Activated CD4-positive, alpha-beta memory T cell treated with anti-CD3 and anti-CD28 coated beads for 36 hours (primary cell): Measurements from ENCODE around the gene IGFL4. TPM values are rescaled to one million over a fixed set of nuclear protein-coding genes. Genes with fewer than 3 reads are reported as not detected.

Experiments
- CTCF ChIA-PET: fragments of 350-600 bp; sonication (Branson Sonifier 250); formaldehyde crosslinking; loops from one replicate; lab custom pipeline; 2021; ENCODE audit warnings: antibody characterized with exemption, inconsistent platforms; lab: Charles Lee
- POLR2A ChIA-PET: fragments of 350-600 bp; sonication (Branson Sonifier 250); formaldehyde crosslinking; loops from one replicate; lab custom pipeline; 2021; ENCODE audit warnings: antibody characterized with exemption; lab: Charles Lee
- DNase-seq: peaks from one replicate; pipeline ENCODE4 v3.0.0-alpha.2; 2020
- H3K27ac Mint-ChIP-seq: one replicate; pipeline ENCODE4 v1.8.0; 2021; ENCODE audit warnings: mixed read lengths
- H3K27me3 Mint-ChIP-seq: one replicate; pipeline ENCODE4 v1.8.0; 2021; ENCODE audit warnings: mixed read lengths
- H3K36me3 Mint-ChIP-seq: one replicate; pipeline ENCODE4 v1.8.0; 2021; ENCODE audit warnings: mixed read lengths
- H3K4me1 Mint-ChIP-seq: one replicate; pipeline ENCODE4 v1.8.0; 2021; ENCODE audit warnings: low read depth, mixed read lengths
- H3K4me3 Mint-ChIP-seq: one replicate; pipeline ENCODE4 v1.8.0; 2021; ENCODE audit warnings: mild to moderate bottlenecking, mixed read lengths
- H3K9me3 Mint-ChIP-seq: one replicate; pipeline ENCODE4 v1.8.0; 2021; ENCODE audit warnings: mixed read lengths
- intact Hi-C: fragments of 100-400 bp; cut with micrococcal nuclease; formaldehyde crosslinking; loops from one replicate; pipeline ENCODE4 v1.15.1; 2023
- total RNA-seq, 2 experiments: library from RNA; stranded (reverse); gene quantifications; one replicate each; pipeline ENCODE4 v1.2.3, GENCODE V29; 2021

The IGFL4 gene
- total RNA-seq, 2 experiments from 2014 or later = not detected

DNA sequence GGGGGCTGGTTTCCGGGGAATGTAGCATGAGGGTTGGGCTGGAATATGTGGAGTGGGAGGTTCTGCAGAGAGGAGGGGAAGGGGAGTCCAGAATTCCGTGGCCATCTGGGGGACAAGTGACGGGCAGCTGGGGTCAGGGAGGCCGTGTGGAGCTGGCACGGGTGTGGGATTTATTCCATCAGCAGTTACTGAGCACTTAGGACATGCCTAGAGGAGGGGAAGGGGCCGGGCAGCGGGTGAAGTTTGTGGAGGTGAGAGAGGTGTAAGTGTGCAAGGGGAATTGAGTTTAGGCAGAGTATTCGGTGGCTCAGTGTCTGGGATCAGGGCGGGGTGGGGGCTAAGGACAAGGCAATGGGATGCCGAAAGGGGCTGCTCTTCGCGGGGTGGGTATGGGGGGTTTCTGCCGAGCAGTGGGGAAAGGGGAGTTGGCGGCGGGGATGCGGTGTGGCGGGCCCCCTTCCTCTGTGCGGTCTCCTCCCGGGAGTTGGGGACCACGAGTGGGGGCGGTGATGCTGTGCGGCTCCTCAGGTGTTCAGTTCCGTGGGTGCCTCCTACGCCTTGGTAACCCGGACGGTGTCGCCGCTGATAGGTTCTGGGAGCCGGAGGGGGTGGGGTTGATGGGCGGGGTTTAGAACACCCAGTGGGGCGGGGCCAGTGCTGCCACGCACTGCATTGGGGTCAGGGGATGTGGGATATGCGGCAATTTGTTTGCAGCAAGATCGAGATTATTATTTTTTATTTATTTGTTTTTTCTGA lies 40.1 kb downstream of the IGFL4 start:
- H3K27me3 Mint-ChIP-seq = peaks cover 3% of the 10 kb centered on the region
- H3K9me3 Mint-ChIP-seq = no peaks in the 10 kb centered on the region
- H3K36me3 Mint-ChIP-seq = peaks cover 10% of the 10 kb centered on the region
- POLR2A ChIA-PET = no interaction called here
- CTCF ChIA-PET = interaction anchor here (1.0 kb wide), 1 partner anchor 27 kb away, joined by 3 read pairs; no protein-coding TSS in a partner anchor
- intact Hi-C loops = no loop called here
- no peak overlapping the region for H3K27ac Mint-ChIP-seq
- peaks cover 24% of the 10 kb centered on the region for H3K4me1 Mint-ChIP-seq
- peak; percentile 83 for DNase-seq
- peak overlapping the region; percentile 52 for H3K4me3 Mint-ChIP-seq

DNA sequence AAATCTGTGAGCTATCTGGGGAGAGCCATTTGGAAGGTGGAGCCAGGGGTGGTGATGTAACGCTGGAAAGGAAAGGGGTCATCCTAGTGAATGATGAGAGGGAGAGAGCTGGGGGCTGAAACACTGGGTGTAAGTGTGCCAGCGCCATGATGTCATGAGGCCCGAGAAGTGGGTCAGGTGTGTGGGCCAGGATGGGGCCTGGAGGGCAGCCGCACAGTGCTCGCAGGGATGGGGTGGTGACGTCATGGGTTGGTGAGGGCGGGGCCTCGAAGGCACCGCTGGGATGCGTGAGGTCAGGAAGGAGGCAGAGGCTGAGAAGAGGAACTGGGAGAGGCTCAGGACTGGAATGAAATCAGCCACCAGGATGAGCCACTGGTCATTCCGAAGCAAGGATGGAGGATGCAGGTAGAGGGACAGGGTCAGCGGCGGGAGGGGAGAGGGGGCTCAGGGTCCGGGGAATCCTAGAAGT lies 41.1 kb downstream of the IGFL4 start:
- DNase-seq = peak; percentile 40
- CTCF ChIA-PET = interaction anchor here (1.4 kb wide), 1 partner anchor 17 kb away, joined by 4 read pairs; no protein-coding TSS in a partner anchor
- intact Hi-C loops = no loop called here
- POLR2A ChIA-PET = no interaction called here
- Mint-ChIP-seq H3K4me3 (no peak overlapping the region), H3K36me3 (peaks cover 6% of the 10 kb centered on the region), H3K4me1 (peaks cover 24% of the 10 kb centered on the region), H3K9me3 (no peaks in the 10 kb centered on the region), H3K27me3 (peaks cover 3% of the 10 kb centered on the region), H3K27ac (no peak overlapping the region)

DNA sequence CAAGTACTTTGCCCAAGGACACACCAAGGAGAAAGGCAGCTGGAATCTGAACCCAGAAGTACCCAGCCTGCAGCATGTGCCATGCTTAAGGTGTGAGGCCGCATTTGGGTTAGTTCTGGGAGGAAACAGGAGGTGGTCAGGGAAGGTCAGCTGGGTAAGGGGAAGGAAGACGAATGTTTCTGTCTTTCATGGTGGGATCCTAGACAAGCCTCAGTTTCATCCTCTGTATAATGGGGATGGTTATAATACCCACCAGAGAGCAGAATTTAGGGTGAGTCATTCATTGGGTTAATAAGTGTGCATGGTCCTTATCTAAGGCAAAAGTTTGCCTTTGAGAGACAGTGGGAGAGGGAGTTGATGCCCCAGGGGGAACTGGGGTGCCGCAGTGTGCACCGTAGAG lies 42.0 kb downstream of the IGFL4 start:
- ChIA-PET POLR2A (no interaction called here), CTCF (interaction anchor here (0.9 to 2.0 kb wide), 3 partner anchors 11 to 30 kb away, joined by 4 to 10 read pairs (median 4); no protein-coding TSS in a partner anchor)
- Mint-ChIP-seq H3K36me3 (peaks cover 6% of the 10 kb centered on the region), H3K4me3 (no peak overlapping the region), H3K27me3 (peaks cover 3% of the 10 kb centered on the region), H3K27ac (no peak overlapping the region), H3K9me3 (no peaks in the 10 kb centered on the region), H3K4me1 (peaks cover 26% of the 10 kb centered on the region)
- no peak for DNase-seq
- intact Hi-C loops = no loop called here

DNA sequence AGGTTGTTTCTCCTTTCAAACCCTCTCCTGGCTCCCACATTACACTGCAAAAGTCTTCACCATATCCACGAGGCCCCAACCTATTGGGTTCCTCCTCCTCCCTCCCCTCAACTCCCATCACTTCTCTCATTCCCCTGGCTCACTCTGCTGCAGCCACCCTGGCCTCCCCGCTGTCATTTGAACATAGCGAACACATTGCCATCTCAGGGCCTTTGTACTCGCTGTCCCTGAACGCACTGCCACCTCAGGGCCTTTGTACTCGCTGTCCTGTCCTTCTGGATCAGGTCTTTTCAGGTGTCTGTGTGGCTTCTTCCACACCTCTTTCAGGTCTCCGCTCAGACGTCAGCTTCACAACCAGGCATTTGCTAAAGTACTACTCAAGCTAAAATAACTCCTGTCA lies 43.9 kb downstream of the IGFL4 start:
- Mint-ChIP-seq H3K4me1 (peaks cover 26% of the 10 kb centered on the region), H3K4me3 (no peak overlapping the region), H3K9me3 (no peaks in the 10 kb centered on the region), H3K27me3 (peaks cover 3% of the 10 kb centered on the region), H3K36me3 (peaks cover 6% of the 10 kb centered on the region), H3K27ac (no peak overlapping the region)
- intact Hi-C loops = no loop called here
- ChIA-PET CTCF (interaction anchor here (1.2 to 2.0 kb wide), 4 partner anchors 13 to 134 kb away, joined by 3 to 10 read pairs (median 4); partner anchors contain the start of genes MYPOP and SYMPK), POLR2A (no interaction called here)
- no peak for DNase-seq

DNA sequence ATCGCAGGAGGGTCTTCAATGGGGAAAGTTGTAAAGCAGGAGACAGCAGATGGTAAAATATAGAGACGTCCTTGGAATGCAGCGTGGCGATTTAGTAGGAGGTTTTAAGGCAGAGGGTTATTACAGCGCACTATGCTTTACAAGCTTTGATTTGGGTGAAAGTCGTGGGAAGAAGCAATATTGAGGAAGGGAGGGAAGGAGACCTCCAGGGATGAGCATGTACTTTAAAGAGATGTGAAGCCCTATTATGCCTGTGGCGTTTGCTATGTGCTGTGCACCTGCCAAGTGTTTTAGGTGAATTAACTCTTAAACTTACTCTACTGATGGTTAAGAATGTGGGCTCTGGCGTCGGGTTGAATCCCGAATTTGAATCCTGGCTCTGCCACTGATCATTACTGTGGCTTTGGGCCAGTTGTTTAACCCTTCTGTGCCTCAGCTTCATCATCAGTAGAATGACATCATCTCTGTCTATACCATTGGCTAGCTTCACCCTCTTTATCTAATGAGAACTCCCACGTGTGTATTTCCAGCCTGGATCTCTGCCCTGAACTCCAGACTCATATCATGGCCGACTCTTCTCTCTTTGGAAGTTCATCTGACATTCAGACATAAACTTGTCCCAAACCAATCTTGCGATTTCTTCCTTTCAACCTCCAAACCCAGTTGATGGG lies 45.0 kb downstream of the IGFL4 start:
- Mint-ChIP-seq H3K4me3 (no peak overlapping the region), H3K9me3 (no peaks in the 10 kb centered on the region), H3K27ac (no peak overlapping the region), H3K27me3 (peaks cover 3% of the 10 kb centered on the region), H3K36me3 (peaks cover 6% of the 10 kb centered on the region), H3K4me1 (peaks cover 24% of the 10 kb centered on the region)
- intact Hi-C loops = loop anchor here (1.0 to 2.0 kb wide), 6 partner anchors 20 to 351 kb away; partner anchors contain the start of genes IRF2BP1, MYPOP, PPP5C and SYMPK
- no peak for DNase-seq
- POLR2A ChIA-PET = interaction anchor here (0.6 kb wide), 1 partner anchor 93 kb away, joined by 3 read pairs; no protein-coding TSS in a partner anchor
- CTCF ChIA-PET = interaction anchor here (1.1 to 2.6 kb wide), 11 partner anchors 10 to 269 kb away, joined by 3 to 11 read pairs (median 5); partner anchors contain the start of genes IRF2BP1, MYPOP and SYMPK

DNA sequence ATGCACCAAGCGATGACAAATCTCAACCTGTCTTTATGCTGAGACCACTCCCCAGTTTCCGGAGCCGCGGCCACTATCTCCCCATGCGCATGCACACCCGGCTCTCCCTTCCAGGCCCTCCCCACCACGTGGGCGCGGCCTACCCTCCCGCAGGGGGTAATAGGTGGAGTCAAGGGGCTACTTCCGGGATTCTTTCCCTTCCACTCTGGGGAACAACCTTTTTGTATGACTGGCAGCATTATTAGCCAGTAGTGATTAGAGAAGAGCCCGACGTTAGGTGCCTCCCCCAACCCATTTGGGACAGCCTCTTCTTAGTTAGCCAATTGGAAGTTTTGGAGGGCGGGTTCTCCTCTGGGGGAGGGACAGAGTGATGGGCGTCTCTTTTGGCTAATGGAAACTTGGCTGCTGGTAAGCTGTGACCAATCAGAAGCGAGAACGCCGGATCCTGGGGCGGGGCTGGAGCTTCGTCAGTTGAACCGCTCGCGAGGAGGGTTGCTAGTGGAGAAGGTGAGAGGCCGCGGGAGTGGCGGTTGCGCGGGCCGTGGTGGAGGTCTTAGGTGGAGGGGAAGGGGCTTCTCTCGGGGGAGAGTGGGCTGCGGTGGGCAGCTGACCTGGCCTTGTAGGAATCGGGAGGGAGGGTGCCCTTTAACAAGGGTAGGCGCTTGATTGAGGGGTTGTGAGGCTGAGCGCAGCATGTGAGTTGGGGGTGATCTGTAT lies 45.6 kb downstream of the IGFL4 start, which contains the start of gene CCDC61:
TSS of gene CCDC61 (plus strand) at position 470 of the 717 bp plus-strand sequence. CDS start 7,552 bp downstream, outside the sequence.
- H3K27me3 Mint-ChIP-seq = peaks cover 5% of the 10 kb centered on the region

DNA sequence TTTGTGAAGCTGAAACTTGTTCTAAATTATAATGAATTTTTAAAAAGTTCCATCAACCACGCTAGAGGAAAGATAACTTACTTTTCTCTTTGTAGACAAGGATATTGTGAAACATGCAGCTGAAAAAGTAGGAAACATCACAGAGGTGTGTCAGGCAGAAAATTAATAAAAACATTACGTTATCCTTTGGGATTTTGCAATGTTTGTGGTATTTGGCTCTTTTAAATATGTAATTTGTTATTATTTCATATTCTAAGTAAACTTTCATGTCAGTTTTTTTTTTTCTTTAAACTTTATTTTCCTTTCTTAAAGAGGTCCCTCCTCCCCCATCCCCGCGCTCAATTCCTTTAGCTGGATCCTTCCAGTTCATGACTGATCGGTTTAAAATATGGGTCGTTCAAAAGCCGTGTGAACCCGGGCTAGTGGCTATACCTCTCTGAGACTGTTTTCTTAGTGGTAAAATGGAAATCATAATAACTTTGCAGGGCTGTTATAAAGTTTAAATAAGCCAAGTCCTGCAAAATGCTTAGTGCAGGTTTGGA lies 46.3 kb downstream of the IGFL4 start:
- peaks cover 11% of the 10 kb centered on the region for H3K4me1 Mint-ChIP-seq
- no peak overlapping the region for H3K27ac Mint-ChIP-seq
- peaks cover 6% of the 10 kb centered on the region for H3K27me3 Mint-ChIP-seq
- DNase-seq = no peak
- no peaks in the 10 kb centered on the region for H3K9me3 Mint-ChIP-seq
- ChIA-PET CTCF (interaction anchor here (0.8 to 2.6 kb wide), 8 partner anchors 11 to 271 kb away, joined by 3 to 11 read pairs (median 5); partner anchors contain the start of genes FOXA3, IRF2BP1 and SYMPK), POLR2A (interaction anchor here (1.2 kb wide), 1 partner anchor 92 kb away, joined by 3 read pairs; the partner anchor contains the start of gene MYPOP)
- intact Hi-C loops = loop anchor here (2.0 kb wide), 2 partner anchors 68 to 352 kb away; partner anchors contain the start of gene PPP5C
- peaks cover 6% of the 10 kb centered on the region for H3K36me3 Mint-ChIP-seq
- no peak overlapping the region for H3K4me3 Mint-ChIP-seq

More for the DNA sequence above, 45.6 kb downstream of the IGFL4 start, which contains the start of gene CCDC61:
- DNase-seq = peak; percentile 97
- H3K9me3 Mint-ChIP-seq = no peaks in the 10 kb centered on the region
- ChIA-PET CTCF (interaction anchor here (1.4 to 2.6 kb wide), 9 partner anchors 11 to 270 kb away, joined by 4 to 11 read pairs (median 5); partner anchors contain the start of genes FOXA3, IRF2BP1 and SYMPK), POLR2A (interaction anchor here (0.6 to 1.2 kb wide), 2 partner anchors 92 kb away, joined by 3 read pairs; partner anchors contain the start of gene MYPOP)
- H3K27ac Mint-ChIP-seq = no peak within 1 kb of the TSS
- H3K4me1 Mint-ChIP-seq = peaks cover 17% of the 10 kb centered on the region
- no peak within 1 kb of the TSS for H3K4me3 Mint-ChIP-seq
- peaks cover 6% of the 10 kb centered on the region for H3K36me3 Mint-ChIP-seq
- intact Hi-C loops = loop anchor here (1.0 to 2.0 kb wide), 6 partner anchors 21 to 352 kb away; partner anchors contain the start of genes IRF2BP1, MYPOP, PPP5C and SYMPK

DNA sequence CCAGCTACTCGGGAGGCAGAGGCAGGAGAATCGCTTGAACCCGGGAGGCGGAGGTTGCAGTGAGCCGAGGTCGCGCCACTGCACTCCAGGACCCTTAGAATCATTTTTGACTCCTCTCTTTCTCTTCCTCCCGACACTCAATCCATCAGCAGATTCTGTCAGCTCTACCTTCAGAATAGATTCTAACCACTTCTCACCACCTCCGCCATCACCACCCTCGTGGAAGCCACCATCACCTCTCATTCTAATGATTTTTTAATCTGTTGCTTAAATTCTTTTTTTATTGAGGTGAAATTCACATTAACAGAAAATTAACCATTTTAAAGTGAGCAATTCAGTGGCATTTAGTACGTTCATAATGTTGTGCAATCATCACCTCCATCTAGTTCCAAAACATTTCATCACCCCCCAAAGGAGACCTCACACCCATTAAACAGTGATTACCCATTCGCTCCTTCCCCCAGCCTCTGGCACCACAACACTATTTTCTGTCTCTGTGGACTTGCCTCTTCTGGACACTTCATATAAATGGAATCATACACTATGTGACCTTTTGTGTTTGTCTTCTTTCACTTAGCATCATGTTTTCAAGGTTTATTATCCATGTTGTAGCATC lies 50.6 kb downstream of the IGFL4 start:
- ChIA-PET CTCF (interaction anchor here (0.9 kb wide), 1 partner anchor 30 kb away, joined by 3 read pairs; no protein-coding TSS in a partner anchor), POLR2A (no interaction called here)
- Mint-ChIP-seq H3K9me3 (no peaks in the 10 kb centered on the region), H3K27ac (no peak overlapping the region), H3K36me3 (no peaks in the 10 kb centered on the region), H3K4me3 (no peak overlapping the region), H3K27me3 (peaks cover 12% of the 10 kb centered on the region), H3K4me1 (peaks cover 2% of the 10 kb centered on the region)
- intact Hi-C loops = no loop called here
- no peak for DNase-seq
